Inflammatory macrophage treated with lipopolysaccharide for 4 hours (primary cell): Measurements from ENCODE around the gene MUC6.

Experiments
- DNase-seq: peaks from one replicate; pipeline ENCODE4 v3.0.0-alpha.2; 2020

The MUC6 gene, protein sequence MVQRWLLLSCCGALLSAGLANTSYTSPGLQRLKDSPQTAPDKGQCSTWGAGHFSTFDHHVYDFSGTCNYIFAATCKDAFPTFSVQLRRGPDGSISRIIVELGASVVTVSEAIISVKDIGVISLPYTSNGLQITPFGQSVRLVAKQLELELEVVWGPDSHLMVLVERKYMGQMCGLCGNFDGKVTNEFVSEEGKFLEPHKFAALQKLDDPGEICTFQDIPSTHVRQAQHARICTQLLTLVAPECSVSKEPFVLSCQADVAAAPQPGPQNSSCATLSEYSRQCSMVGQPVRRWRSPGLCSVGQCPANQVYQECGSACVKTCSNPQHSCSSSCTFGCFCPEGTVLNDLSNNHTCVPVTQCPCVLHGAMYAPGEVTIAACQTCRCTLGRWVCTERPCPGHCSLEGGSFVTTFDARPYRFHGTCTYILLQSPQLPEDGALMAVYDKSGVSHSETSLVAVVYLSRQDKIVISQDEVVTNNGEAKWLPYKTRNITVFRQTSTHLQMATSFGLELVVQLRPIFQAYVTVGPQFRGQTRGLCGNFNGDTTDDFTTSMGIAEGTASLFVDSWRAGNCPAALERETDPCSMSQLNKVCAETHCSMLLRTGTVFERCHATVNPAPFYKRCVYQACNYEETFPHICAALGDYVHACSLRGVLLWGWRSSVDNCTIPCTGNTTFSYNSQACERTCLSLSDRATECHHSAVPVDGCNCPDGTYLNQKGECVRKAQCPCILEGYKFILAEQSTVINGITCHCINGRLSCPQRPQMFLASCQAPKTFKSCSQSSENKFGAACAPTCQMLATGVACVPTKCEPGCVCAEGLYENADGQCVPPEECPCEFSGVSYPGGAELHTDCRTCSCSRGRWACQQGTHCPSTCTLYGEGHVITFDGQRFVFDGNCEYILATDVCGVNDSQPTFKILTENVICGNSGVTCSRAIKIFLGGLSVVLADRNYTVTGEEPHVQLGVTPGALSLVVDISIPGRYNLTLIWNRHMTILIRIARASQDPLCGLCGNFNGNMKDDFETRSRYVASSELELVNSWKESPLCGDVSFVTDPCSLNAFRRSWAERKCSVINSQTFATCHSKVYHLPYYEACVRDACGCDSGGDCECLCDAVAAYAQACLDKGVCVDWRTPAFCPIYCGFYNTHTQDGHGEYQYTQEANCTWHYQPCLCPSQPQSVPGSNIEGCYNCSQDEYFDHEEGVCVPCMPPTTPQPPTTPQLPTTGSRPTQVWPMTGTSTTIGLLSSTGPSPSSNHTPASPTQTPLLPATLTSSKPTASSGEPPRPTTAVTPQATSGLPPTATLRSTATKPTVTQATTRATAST (N-terminal part only)

DNA sequence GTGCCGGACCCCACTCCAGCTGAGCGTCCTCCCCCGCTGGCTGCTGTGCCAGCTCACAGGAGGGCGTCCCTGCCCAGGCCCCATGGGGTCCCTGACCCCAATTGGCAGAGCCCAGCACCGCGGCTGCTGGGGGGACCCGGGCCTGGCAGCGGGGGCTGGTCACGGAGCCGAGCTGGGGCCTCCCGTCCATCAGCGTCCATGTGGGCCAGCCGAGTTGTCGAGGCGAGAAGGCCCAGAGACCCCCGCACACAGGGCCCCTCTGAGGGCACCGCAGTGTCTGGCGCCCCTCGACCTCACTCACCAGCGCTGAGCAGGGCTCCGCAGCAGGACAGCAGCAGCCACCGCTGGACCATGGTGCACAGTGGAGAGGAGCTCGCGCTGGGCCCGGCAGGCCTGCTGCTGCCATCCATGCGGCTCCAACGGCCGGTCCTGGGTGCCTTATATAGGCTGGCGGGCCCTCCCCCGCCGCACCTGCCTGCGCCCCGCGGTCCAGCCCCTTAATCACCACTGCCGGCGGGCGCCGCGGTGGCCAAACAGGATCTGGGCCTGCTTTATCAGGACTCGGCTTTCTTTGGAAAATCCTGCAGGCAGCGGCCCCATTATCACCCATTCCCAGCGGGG lies at the start of gene MUC6:
TSS of gene MUC6 (minus strand) at position 416 of the 621 bp plus-strand sequence. CDS start at position 353, 63 bp downstream.
- DNase-seq = no peak

DNA sequence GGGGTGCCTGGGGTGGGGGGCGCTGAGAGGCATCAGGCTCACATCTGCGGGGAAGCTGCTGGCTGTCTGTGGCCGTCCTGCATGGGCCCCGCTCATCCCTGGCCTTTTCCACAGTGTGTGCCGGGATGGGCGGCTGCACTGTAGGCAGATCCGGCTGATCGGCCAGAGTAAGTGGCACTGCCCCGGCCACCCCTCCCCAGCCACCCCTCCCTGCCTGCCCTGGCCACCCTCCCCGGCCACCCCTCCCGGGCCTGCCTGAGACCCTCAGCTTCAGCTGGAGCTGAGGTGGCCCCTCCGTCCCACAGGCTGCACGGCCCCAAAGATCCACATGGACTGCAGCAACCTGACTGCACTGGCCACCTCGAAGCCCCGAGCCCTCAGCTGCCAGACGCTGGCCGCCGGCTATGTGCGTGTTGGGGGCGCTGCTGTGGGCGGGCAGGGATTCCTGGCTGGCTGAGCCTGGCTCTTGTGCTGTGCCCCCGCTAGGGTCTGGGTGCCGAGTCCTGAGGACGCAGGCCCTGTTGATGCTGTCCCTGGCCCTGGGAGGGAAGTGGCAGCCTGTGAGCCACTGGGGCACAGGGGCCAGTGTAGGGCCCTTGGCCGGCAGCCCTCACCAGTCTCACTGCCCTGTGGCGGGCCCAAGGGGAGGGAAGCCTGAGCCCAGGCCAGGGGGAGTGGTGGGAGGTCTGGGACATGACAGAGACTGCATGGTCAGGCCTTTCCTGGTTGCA lies 49.1 kb upstream of the MUC6 start:
- DNase-seq = no peak

DNA sequence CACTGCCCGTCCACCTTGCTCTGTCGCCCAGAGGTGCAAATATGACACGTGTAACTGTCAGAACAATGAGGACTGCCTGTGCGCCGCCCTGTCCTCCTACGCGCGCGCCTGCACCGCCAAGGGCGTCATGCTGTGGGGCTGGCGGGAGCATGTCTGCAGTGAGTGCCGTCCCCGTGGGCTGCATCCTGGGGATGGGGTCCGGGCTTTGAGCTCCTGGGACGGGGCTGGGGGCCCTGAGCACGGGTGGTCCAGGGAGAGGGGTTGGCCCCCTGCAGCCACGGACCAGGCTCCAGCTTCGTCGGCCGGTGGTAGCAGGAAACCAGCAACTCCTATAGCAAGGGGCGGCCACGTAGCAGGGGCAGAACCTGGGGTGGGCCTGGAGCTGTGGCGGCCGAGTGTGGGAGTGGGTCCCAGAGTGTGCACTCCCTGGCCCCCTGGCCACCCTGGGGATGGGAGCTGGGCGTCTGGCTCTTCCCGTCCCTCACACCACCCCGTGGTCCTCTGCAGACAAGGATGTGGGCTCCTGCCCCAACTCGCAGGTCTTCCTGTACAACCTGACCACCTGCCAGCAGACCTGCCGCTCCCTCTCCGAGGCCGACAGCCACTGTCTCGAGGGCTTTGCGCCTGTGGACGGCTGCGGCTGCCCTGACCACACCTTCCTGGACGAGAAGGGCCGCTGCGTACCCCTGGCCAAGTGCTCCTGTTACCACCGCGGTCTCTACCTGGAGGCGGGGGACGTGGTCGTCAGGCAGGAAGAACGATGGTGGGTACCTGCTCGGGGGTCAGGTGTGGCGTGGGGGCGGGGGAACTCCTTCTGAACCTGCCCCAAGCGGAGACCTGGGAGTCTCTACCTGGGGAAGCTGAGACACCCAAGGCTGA lies 48.3 kb upstream of the MUC6 start:
- DNase-seq = no peak

DNA sequence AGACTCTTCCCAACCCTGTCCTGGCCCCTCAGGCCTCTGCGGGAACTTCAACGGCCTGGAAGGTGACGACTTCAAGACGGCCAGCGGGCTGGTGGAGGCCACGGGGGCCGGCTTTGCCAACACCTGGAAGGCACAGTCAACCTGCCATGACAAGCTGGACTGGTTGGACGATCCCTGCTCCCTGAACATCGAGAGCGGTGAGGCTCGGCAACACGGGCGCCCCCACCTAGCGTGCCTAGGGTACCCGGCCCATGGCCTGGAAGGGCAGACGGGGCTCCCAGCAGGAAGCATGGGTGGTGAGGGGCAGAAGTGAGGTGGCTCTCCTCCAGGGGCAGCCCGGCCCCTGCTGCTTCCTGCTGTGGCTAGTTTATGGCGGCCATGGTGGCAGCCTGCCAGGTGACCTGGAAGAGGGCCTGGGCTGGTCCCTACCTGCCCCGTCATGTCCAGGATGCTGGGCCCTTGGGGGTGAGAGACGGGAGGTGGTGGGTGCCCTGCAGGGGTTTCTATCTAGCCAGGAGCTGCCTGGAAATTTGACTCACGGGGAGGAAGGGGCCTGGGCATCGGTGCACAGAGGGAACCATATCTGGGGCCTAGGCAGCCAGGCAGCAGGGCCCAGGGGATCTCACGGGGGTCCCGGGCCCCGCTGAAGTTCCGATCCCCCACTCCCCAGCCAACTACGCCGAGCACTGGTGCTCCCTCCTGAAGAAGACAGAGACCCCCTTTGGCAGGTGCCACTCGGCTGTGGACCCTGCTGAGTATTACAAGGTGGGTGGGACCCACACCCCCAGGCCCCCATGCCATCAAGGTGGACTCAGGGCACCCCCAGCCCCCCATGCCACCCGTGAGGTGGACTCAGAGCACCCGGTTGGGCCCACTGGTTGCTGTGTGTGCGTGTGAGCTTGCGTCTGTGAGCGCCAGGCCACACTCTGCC lies 47.4 kb upstream of the MUC6 start:
- no peak for DNase-seq

DNA sequence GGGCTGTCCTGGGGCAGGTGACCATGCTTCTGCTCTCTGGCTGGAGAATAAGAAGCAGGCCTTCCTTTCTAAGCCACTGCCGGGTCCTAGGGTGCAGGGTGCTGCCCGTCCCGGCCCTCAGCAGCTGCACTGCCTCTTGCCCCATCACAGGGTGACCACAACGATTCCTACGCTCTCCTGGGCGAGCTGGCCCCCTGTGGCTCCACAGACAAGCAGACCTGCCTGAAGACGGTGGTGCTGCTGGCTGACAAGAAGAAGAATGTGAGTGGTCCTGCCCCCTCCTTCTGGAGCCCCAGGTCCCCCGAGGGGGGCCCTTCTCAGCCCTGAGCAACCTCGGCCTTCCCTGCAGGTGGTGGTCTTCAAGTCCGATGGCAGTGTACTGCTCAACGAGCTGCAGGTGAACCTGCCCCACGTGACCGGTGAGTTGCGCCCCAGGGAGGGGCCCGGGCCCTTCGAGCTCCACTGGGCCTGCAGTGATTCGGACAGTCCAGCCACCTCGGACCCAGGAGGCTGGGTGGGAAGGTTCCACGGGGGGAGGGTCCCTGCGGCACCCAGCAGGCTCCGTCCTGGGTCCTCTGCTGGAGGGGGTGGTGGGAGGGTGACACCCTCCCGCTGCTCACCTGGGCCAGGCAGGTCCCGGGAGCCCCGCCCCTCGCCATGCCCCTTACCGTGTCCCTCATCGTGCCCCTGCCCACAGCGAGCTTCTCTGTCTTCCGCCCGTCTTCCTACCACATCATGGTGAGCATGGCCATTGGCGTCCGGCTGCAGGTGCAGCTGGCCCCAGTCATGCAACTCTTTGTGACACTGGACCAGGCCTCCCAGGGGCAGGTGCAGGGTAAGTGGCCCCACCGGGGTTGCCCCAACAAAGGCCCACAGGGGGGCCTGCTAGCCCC lies 46.5 kb upstream of the MUC6 start:
- no peak for DNase-seq

DNA sequence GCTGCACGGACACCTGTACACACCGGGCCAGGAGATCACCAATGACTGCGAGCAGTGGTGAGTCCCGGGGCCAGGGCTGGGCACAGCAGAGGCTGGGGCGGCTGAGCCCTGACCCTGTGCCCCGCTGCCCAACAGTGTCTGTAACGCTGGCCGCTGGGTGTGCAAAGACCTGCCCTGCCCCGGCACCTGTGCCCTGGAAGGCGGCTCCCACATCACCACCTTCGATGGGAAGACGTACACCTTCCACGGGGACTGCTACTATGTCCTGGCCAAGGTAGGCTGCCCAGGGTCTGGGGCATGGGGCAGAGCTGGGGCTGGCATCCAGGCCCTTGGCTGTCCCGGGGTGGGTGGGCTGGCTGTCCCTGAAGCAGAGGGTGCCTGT lies 45.8 kb upstream of the MUC6 start:
- no peak for DNase-seq

DNA sequence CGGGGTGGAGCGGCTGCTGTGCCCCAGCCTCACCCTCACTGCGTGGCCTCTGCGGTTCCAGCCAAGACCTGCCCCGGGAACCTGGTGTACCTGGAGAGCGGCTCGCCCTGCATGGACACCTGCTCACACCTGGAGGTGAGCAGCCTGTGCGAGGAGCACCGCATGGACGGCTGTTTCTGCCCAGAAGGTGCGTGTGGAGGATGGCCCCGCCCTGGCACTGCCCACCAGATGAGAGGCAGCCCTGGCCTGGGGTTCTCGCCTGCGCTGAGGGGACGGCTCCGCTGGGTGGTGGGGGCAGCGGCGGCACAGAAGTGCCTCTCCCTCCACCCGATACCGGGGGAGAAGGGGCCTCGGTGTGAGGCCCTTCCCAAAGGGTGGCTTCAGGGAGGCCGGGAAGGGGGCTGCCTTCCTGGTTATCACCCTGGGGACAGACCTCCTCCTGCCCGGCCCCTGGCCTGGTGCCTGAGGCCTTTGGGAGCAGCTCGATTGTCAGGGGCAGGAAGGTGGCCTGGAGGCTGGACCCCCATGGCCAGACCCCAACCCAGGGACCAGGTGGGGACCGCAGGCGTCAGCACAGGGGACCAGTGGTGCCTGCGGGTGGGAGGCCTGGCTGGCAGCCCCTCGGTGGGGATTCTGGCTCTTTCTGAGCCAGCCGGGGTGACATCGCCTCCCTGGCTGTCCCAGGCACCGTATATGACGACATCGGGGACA lies 45.2 kb upstream of the MUC6 start:
- no peak for DNase-seq

DNA sequence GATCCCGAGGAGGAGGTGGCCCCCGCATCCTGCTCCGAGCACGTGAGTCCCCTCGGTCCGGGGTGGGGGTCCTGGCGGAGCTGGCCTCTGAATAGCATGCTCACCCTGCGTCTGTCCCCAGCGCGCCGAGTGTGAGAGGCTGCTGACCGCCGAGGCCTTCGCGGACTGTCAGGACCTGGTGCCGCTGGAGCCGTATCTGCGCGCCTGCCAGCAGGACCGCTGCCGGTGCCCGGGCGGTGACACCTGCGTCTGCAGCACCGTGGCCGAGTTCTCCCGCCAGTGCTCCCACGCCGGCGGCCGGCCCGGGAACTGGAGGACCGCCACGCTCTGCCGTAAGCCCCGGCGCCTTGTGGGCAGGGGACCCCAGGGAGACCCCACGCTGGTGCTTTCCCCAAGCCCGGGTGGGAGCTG lies 41.7 kb upstream of the MUC6 start:
- no peak for DNase-seq

DNA sequence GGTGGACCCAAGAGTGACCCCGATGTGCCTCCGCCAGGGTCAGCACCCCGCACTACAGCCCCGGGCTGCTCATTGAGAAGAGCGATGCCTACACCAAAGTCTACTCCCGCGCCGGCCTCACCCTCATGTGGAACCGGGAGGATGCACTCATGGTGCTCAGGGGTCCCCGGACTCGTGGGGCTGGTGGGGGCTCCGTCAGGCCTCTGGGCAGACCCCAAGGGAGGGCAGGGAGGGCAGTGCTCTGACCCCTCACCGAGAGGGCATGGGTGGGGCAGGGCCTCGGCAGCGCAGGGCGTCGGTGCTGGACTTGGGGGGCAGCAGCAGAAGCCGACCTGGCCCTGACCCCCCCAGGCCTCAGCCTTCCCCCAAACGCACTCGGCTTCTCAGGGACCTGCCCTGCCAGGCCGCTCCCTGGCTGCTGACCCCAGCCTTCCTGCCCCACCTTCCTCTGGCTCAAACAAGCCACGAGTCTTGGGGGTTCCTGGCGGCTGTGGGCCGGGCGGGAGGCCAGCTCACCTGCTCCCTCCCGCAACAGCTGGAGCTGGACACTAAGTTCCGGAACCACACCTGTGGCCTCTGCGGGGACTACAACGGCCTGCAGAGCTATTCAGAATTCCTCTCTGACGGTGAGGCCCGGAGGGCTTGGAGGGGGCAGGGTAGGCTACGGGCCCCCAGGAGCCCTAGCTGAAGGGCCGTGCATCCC lies 41.0 kb upstream of the MUC6 start:
- DNase-seq = no peak

DNA sequence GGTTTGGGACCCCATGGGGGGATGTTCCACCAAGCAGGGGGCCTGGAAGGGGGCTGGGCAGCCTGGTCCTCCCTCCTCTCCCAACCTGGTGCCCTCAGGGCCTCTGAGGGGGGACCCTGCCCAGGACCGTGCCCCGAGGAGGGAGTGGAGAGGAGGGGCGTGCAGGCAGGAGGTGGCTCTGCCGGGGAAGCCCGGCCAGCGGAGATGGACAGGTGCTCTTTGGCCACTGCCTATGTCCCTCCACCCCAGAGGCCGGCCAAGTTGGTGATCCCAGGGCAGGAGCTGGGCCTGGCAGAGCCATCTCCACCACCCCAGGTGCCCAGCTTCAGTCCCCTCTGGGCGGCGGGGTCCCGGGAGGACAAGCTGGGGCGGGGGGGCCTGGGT lies 40.5 kb upstream of the MUC6 start:
- DNase-seq = no peak

DNA sequence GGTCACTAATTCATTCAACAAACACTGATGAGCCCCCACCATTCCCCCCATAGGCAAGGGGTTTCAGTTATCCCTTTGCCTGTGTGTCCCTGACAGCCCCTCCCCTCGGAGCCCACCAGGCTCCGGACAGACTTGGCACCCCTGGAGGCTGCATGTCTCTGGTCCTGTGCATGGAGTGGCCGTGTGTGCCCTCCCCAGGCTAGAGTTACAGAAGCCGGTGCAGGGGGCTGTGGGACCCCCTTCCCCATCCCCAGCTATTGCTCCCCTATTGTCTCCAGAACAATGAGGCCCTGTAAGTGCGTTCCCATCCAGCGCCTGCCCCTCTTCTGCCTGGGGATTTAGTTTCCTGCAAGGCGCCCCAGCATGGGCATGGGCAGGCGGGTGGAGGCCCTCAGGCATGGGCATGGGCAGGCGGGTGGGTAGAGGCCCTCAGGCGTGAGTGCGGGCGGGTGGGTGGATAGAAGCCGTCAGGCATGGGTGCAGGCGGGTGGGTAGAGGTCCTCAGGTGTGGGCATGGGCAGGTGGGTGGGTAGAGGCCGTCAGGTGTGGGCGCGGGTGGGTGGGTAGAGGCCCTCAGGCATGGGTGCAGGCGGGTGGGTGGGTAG lies 39.6 kb upstream of the MUC6 start:
- DNase-seq = no peak

DNA sequence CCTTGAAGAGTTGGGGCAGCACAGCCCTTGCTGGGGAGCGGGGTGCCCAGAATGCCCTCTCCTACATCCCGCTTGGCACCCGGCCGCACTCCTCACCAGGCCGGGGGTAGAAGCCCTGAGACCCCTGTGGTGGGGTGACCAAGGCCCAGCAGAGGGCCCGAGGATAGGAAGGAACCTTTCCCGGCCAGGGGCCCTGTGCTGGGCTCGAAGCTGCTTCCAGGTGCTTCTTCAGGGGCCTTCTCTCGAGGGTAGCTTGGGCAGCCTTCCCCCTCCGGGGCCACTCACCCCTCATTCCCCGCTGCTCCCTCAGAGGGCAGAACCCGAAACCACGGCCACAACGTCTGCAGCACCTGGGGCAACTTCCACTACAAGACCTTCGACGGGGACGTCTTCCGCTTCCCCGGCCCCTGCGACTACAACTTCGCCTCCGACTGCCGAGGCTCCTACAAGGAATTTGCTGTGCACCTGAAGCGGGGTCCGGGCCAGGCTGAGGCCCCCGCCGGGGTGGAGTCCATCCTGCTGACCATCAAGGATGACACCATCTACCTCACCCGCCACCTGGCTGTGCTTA lies 38.9 kb upstream of the MUC6 start:
- no peak for DNase-seq

DNA sequence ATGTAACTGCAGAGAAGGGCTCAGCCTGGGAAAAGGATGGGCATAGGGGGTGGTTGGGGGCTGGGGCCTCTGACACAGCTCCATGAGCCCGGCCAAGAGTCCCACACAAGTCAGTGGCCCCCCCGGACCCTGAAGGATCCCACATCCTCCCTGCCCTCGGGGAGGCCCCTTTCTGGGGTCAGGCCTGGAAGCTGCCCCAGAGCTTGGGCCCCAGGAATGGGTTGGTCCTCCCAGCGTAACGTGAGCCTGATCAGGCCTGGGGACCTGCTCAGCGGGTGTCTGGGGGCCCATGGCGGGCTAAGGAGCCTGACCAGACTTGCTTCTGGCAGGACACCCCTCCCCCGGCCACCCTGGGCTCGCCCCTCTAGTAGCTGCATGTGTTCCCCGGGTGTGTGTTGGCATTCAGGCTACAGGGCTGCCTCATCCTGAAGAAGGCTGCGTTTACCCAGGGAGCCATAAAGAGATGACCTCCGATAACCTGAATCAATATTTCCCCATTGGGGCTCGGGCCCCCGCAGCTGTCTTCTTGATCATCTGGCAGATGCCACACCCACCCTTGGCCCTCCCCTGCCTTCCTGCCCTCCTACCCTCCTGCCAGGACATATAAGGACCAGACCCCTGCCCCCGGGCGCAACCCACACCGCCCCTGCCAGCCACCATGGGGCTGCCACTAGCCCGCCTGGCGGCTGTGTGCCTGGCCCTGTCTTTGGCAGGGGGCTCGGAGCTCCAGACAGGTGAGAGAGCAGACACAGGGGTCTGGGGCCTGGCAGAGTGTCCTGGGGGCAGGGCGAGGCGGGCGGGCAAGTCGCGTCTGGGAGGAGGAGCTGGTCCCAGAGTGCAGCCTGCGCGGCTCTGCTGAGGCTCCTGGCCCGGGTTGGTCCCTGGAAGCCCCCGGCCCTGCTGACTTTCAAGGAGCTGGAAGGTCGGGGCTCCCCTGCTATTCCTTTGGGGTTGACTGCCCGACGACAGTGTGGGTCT lies 38.0 kb upstream of the MUC6 start, which contains the start of gene MUC2:
TSS of gene MUC2 (plus strand) at position 631 of the 978 bp plus-strand sequence.
- DNase-seq = no peak

DNA sequence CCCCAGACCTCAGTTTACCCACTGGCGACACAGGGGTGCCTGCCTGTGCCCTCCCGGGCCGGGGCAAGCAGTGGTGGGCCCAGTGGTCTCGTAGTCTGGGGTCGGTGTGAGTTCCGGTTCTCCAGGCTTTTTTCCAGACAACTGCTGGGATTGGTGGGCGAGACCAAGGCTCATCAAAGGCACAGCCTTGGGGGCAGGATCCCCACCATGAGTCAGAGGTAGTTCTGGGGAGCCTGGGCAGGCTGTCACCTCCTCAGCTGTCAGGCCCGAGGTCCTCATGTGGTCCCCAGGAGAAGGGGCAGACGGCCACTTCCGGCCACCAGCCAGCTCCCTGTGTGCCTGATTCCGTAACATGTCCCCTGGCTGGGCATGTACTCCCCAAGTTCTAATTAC lies 37.3 kb upstream of the MUC6 start:
- DNase-seq = no peak

DNA sequence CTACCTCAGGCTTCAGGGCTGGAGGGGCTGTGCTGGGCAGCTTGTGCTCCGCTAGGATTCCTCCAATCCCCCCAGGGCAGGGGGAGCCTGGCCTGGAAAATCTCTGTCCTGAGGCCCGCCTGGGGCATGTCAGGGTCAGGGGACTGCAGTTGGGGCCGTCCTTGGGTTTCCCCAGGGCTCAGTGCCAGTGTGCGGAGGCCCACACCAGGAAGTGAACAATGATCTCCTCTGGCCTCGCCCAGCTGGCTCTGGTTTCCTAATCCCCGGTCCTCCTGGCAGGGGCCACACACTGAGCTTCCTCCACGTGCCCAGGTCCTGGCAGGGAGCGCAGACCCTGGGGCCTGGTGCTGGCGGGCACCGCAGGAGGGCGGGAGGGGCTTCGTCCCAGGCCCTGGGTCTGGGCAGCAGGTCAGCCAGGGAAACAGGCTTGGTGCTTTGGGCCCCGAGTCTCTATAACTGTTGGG lies 36.8 kb upstream of the MUC6 start:
- DNase-seq = peak; percentile 78
